MCF 10A (cell line): ENCODE data around the gene NAA16. TPM values are rescaled to one million over a fixed set of nuclear protein-coding genes. Genes with fewer than 3 reads are reported as not detected.
A peak's percentile ranks its signal among the peaks of the same experiment; 100 is the strongest.
"Not testable (repeated sequence)": the region's sequence is repeated elsewhere in the genome, so short reads cannot be mapped to it uniquely, and the experiment has no call there.

Experiments used
- BruUV-seq: library from RNA; stranded (reverse); fragments of 400-500 nt; replicated peaks from 2 replicates; lab custom pipeline; 2021; lab: Mats Ljungman, UMichigan
- CTCF ChIA-PET: fragments of 300-600 bp; sonication (Branson Sonifier 250); formaldehyde crosslinking; extraction: SDS; loops from one replicate; lab custom pipeline; 2021; ENCODE audit warnings: antibody characterized with exemption, inconsistent platforms; lab: Yijun Ruan, JAX
- POLR2A ChIA-PET: fragments of 300-600, 350-650 bp; sonication (Branson Sonifier 250); formaldehyde crosslinking; extraction: SDS; loops from one replicate; lab custom pipeline; 2020; ENCODE audit warnings: antibody characterized with exemption, inconsistent platforms; lab: Yijun Ruan, JAX
- DNase-seq: peaks from one replicate; pipeline ENCODE4 v3.0.0-alpha.2; 2018; ENCODE audit not compliant: unreplicated experiment
- H3K27ac Mint-ChIP-seq: one replicate; pipeline ENCODE4 v1.8.0; 2022; ENCODE audit warnings: mild to moderate bottlenecking, low read depth, mixed read lengths; ENCODE audit not compliant: unreplicated experiment
- H3K27me3 Mint-ChIP-seq: one replicate; pipeline ENCODE4 v1.8.0; 2022; ENCODE audit warnings: mixed read lengths; ENCODE audit not compliant: insufficient read depth, unreplicated experiment
- H3K36me3 Mint-ChIP-seq: one replicate; pipeline ENCODE4 v1.8.0; 2022; ENCODE audit warnings: mild to moderate bottlenecking, moderate library complexity, mixed read lengths; ENCODE audit not compliant: insufficient read depth, unreplicated experiment
- H3K4me1 Mint-ChIP-seq: one replicate; pipeline ENCODE4 v1.8.0; 2022; ENCODE audit warnings: mixed read lengths; ENCODE audit not compliant: insufficient read depth, unreplicated experiment
- H3K4me3 Mint-ChIP-seq: one replicate; pipeline ENCODE4 v1.8.0; 2022; ENCODE audit warnings: mild to moderate bottlenecking, moderate library complexity, mixed read lengths; ENCODE audit not compliant: unreplicated experiment
- H3K9me3 Mint-ChIP-seq: one replicate; pipeline ENCODE4 v1.8.0; 2022; ENCODE audit warnings: mixed read lengths; ENCODE audit not compliant: unreplicated experiment
- CTCF ChIP-seq: fragments of 200-600 bp; IDR thresholded peaks from one replicate; pipeline ENCODE4 v1.8.0; 2022; ENCODE audit warnings: antibody characterized with exemption, mild to moderate bottlenecking; ENCODE audit not compliant: unreplicated experiment
- intact Hi-C: fragments of 100-400 bp; cut with micrococcal nuclease; formaldehyde crosslinking; loops from 2 replicates; pipeline ENCODE4 v1.14.1; 2022
- total RNA-seq: library from RNA; stranded (reverse); gene quantifications from 2 replicates; pipeline ENCODE4 v1.2.3, GENCODE V29; 2022

Gene NAA16
- total RNA-seq, 1 experiment from 2014 or later = 13.8 TPM

GRCh38 chr13:41276824-41277223, 34.2 kb upstream of the NAA16 start:
- H3K9me3 Mint-ChIP-seq = no peaks in the 10 kb centered on the region
- H3K36me3 Mint-ChIP-seq = no peaks in the 10 kb centered on the region
- TF ChIP-seq CTCF = no peak
- no TSS peak for BruUV-seq
- no peaks in the 10 kb centered on the region for H3K27me3 Mint-ChIP-seq
- ChIA-PET POLR2A (interaction anchor here (0.6 to 0.7 kb wide), 2 partner anchors 15 to 690 kb away, joined by 3 read pairs; no protein-coding TSS in a partner anchor), CTCF (no interaction called here)
- intact Hi-C loops = no loop called here
- no peaks in the 10 kb centered on the region for H3K4me1 Mint-ChIP-seq
- no peak for DNase-seq
- H3K27ac Mint-ChIP-seq = no peak overlapping the region
- no peak overlapping the region for H3K4me3 Mint-ChIP-seq

GRCh38 chr13:41279156-41279555, 31.9 kb upstream of the NAA16 start:
- CTCF ChIA-PET = interaction anchor here (0.6 kb wide), 1 partner anchor 12 kb away, joined by 4 read pairs; no protein-coding TSS in a partner anchor
- H3K27me3 Mint-ChIP-seq, intact Hi-C loops, H3K36me3 Mint-ChIP-seq, H3K27ac Mint-ChIP-seq, H3K4me1 Mint-ChIP-seq, H3K9me3 Mint-ChIP-seq, POLR2A ChIA-PET, DNase-seq, H3K4me3 Mint-ChIP-seq, BruUV-seq: not testable (repeated sequence)

- BruUV-seq = no TSS peak
- no peak for DNase-seq
- Mint-ChIP-seq H3K9me3 (no peaks in the 10 kb centered on the region), H3K27ac (no peak overlapping the region), H3K4me3 (no peak overlapping the region), H3K27me3 (no peaks in the 10 kb centered on the region), H3K36me3 (no peaks in the 10 kb centered on the region), H3K4me1 (peaks cover 7% of the 10 kb centered on the region)
- POLR2A ChIA-PET = no interaction called here
- CTCF ChIA-PET = interaction anchor here (0.6 kb wide), 1 partner anchor 22 kb away, joined by 3 read pairs; no protein-coding TSS in a partner anchor
- intact Hi-C loops = no loop called here
- TF ChIP-seq CTCF = no peak
These were observed 28.9 kb upstream of the NAA16 start for GRCh38 chr13:41282129-41282571.

- Mint-ChIP-seq H3K27me3 (no peaks in the 10 kb centered on the region), H3K4me3 (no peak overlapping the region), H3K36me3 (no peaks in the 10 kb centered on the region), H3K27ac (peak overlapping the region; percentile 50), H3K4me1 (peaks cover 7% of the 10 kb centered on the region), H3K9me3 (no peaks in the 10 kb centered on the region)
- no TSS peak for BruUV-seq
- intact Hi-C loops = loop anchor here (2.0 kb wide), 1 partner anchor 26 kb away; the partner anchor contains the start of gene NAA16
- CTCF ChIA-PET = no interaction called here
- POLR2A ChIA-PET = interaction anchor here (0.6 to 1.0 kb wide), 2 partner anchors 14 to 28 kb away, joined by 4 read pairs; no protein-coding TSS in a partner anchor
- DNase-seq = peak; percentile 84
- no peak for TF ChIP-seq CTCF
These were observed 26.4 kb upstream of the NAA16 start for GRCh38 chr13:41284512-41285288.
